Endodermal cell (in vitro differentiated cells): ENCODE data around the gene EMILIN3. TPM values are rescaled to one million over a fixed set of nuclear protein-coding genes. Genes with fewer than 3 reads are reported as not detected.
A peak's percentile ranks its signal among the peaks of the same experiment; 100 is the strongest.

Experiments used
- DNase-seq: peaks from one replicate; pipeline ENCODE4 v3.0.0-alpha.2; 2017
- H3K27ac ChIP-seq: 2 replicates; pipeline ENCODE4 v1.5.1; 2013; ENCODE audit warnings: mild to moderate bottlenecking, low read depth, low read length, moderate library complexity
- H3K27me3 ChIP-seq: 2 replicates; pipeline ENCODE4 v1.6.1; 2013; ENCODE audit warnings: mild to moderate bottlenecking, low read length, moderate library complexity; ENCODE audit not compliant: insufficient read depth, control insufficient read depth, poor library complexity, severe bottlenecking
- H3K36me3 ChIP-seq: 2 replicates; pipeline ENCODE4 v1.7.0; 2013; ENCODE audit warnings: mild to moderate bottlenecking, low read length, moderate library complexity; ENCODE audit not compliant: control insufficient read depth, insufficient read depth
- H3K4me1 ChIP-seq: one replicate; pipeline ENCODE4 v1.7.0; 2013; ENCODE audit warnings: low read length; ENCODE audit not compliant: control insufficient read depth, insufficient read depth
- H3K4me3 ChIP-seq: 2 replicates; pipeline ENCODE4 v1.5.1; 2013; ENCODE audit warnings: mild to moderate bottlenecking, low read length, moderate library complexity
- H3K9ac ChIP-seq: 2 replicates; pipeline ENCODE4 v1.6.1; 2013; ENCODE audit warnings: mild to moderate bottlenecking, low read length, moderate library complexity; ENCODE audit not compliant: poor library complexity, severe bottlenecking; ENCODE audit errors: extremely low read depth
- H3K9me3 ChIP-seq: 2 replicates; pipeline ENCODE4 v1.6.1; 2013; ENCODE audit warnings: mild to moderate bottlenecking, low read length, moderate library complexity; ENCODE audit not compliant: control insufficient read depth
- H3K27ac Mint-ChIP-seq: 2 replicates; pipeline ENCODE4 v1.8.0; 2020; ENCODE audit warnings: mixed read lengths
- H3K27me3 Mint-ChIP-seq: 2 replicates; pipeline ENCODE4 v1.8.0; 2021; ENCODE audit warnings: mild to moderate bottlenecking, mixed read lengths; ENCODE audit not compliant: insufficient read depth
- H3K36me3 Mint-ChIP-seq: 2 replicates; pipeline ENCODE4 v1.8.0; 2020; ENCODE audit warnings: low read depth, mixed read lengths
- H3K4me1 Mint-ChIP-seq: 2 replicates; pipeline ENCODE4 v1.8.0; 2020; ENCODE audit warnings: mixed read lengths
- H3K4me3 Mint-ChIP-seq: 2 replicates; pipeline ENCODE4 v1.8.0; 2020; ENCODE audit warnings: mild to moderate bottlenecking, moderate library complexity, mixed read lengths
- H3K9me3 Mint-ChIP-seq: 2 replicates; pipeline ENCODE4 v1.8.0; 2020; ENCODE audit warnings: mild to moderate bottlenecking, mixed read lengths
- WGBS, 2 experiments: methylation state at CpG; one replicate each; pipeline versions ENCODE4 v1.1.5 to v1.1.7; 2013; ENCODE audit warnings: missing lambda C conversion rate in 2 of 2, mixed read lengths in 1 of 2; ENCODE audit not compliant: insufficient coverage in 1 of 2, insufficient read length in 1 of 2; 5-methylcytosine and 5-hydroxymethylcytosine counted together
- total RNA-seq, 2 donors: library from RNA; stranded (reverse); fragmentation: NEBNext Ultra II Directional in 1 of 2; extraction: Animal tissue kit (Norgen Biotek cat#: 25700) in 1 of 2; gene quantifications; 2 replicates in 1 of 2; 3 replicates in 1 of 2; pipeline ENCODE4 v1.2.1, GENCODE V29; 2021
- TF ChIP-seq, protein P1 (sequence below): fragments of 200-600 bp; sonication (generic); conservative IDR thresholded peaks from 2 replicates; pipeline ENCODE4 v1.5.0; 2021; ENCODE audit warnings: antibody characterized with exemption, mild to moderate bottlenecking

EMILIN3 gene
- total RNA-seq, 2 donors from 2014 or later = 5.3 to 9.6 TPM

DNA sequence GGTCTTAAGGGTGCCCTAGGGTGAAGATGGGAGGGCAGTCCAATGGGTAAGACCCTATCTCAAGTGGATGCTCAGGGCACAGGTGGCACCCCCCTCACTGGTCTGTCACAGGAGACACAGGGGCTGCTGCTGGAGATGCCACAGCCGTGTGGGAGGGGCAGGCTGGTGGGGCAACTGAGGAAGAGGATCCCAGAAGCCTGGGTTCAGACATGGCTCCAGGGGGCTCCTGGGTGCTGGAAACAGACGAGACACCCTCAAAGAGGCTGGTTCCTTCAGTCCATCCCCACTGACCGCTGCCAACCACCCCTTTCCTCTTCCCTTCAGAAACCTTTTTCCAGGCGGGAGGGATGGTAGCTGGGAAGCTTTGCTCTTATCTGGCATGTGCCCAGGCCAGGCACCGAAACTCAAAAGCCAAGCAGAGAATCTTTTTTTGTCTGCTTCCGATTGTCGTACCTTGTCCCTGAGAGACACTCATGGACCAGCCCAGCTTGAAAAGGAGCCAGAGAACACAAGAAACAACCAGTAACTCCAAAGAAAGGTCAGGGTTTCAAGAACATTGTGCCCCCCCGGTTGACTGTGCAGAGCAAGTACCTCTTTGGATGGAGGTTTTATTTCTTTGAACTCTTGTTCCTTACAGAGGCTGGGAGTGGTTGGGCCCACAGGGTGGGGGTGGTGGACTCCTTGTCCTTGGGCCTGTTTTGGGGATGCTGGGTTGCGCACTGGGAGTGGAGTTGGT is 28.5 kb upstream of the EMILIN3 start:
- no peak overlapping the region for H3K9ac ChIP-seq
- Mint-ChIP-seq H3K4me1 (peaks cover 9% of the 10 kb centered on the region), H3K27me3 (no peaks in the 10 kb centered on the region), H3K36me3 (no peaks in the 10 kb centered on the region), H3K27ac (no peak overlapping the region), H3K9me3 (no peaks in the 10 kb centered on the region), H3K4me3 (no peak overlapping the region)
- 93% methylated on average over 3 to 9 of the region's 9 CpGs for WGBS, 2 experiments
- H3K27me3 ChIP-seq = no peaks in the 10 kb centered on the region
- peak overlapping the region; percentile 78 for H3K27ac ChIP-seq
- peaks cover 3% of the 10 kb centered on the region for H3K4me1 ChIP-seq
- H3K9me3 ChIP-seq = no peaks in the 10 kb centered on the region
- H3K4me3 ChIP-seq = no peak overlapping the region
- DNase-seq = no peak
- TF ChIP-seq, protein P1, sequence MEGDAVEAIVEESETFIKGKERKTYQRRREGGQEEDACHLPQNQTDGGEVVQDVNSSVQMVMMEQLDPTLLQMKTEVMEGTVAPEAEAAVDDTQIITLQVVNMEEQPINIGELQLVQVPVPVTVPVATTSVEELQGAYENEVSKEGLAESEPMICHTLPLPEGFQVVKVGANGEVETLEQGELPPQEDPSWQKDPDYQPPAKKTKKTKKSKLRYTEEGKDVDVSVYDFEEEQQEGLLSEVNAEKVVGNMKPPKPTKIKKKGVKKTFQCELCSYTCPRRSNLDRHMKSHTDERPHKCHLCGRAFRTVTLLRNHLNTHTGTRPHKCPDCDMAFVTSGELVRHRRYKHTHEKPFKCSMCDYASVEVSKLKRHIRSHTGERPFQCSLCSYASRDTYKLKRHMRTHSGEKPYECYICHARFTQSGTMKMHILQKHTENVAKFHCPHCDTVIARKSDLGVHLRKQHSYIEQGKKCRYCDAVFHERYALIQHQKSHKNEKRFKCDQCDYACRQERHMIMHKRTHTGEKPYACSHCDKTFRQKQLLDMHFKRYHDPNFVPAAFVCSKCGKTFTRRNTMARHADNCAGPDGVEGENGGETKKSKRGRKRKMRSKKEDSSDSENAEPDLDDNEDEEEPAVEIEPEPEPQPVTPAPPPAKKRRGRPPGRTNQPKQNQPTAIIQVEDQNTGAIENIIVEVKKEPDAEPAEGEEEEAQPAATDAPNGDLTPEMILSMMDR = no peak
- H3K36me3 ChIP-seq = no peaks in the 10 kb centered on the region

- Mint-ChIP-seq H3K9me3 (no peaks in the 10 kb centered on the region), H3K27ac (no peak overlapping the region), H3K4me1 (peaks cover 9% of the 10 kb centered on the region), H3K36me3 (no peaks in the 10 kb centered on the region), H3K27me3 (no peaks in the 10 kb centered on the region), H3K4me3 (no peak overlapping the region)
- Histone ChIP-seq H3K27ac (no peak overlapping the region), H3K36me3 (no peaks in the 10 kb centered on the region), H3K9ac (no peak overlapping the region), H3K9me3 (no peaks in the 10 kb centered on the region), H3K27me3 (no peaks in the 10 kb centered on the region), H3K4me3 (no peak overlapping the region), H3K4me1 (peaks cover 3% of the 10 kb centered on the region)
- 89 to 100% methylated on average over 1 to 2 of the region's 2 CpGs for WGBS, 2 experiments
- DNase-seq = no peak
- TF ChIP-seq, protein P1 = no peak
Measured at GRCh38 chr20:41394081-41394480, 27.5 kb upstream of the EMILIN3 start.

DNA sequence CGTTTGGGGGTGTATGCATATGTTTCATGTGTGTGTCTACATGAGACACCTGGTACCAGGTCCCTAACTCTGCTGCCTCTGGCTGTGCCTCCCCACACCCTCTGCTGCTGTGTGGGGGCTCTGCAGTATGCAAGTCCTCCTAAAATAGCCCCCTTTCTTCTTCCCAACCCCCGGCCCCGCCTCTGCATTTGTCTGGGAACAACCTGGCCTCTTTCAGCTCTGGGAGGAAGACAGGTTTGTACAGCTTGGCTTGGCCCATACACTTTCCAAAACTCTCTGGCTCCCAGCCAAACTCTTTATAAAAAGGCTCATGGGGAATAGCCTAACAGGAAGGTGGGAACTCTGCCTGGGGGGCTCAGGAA is 27.1 kb upstream of the EMILIN3 start:
- Histone ChIP-seq H3K36me3 (no peaks in the 10 kb centered on the region), H3K27ac (peak overlapping the region; percentile 78), H3K4me1 (peaks cover 3% of the 10 kb centered on the region), H3K27me3 (no peaks in the 10 kb centered on the region), H3K4me3 (no peak overlapping the region), H3K9ac (no peak overlapping the region), H3K9me3 (no peaks in the 10 kb centered on the region)
- no peaks in the 10 kb centered on the region for H3K27me3 Mint-ChIP-seq
- DNase-seq = no peak
- 92 to 100% methylated on average over 1 to 3 of the region's 3 CpGs for WGBS, 2 experiments
- peaks cover 9% of the 10 kb centered on the region for H3K4me1 Mint-ChIP-seq
- TF ChIP-seq, protein P1 = no peak
- H3K4me3 Mint-ChIP-seq = no peak overlapping the region
- no peaks in the 10 kb centered on the region for H3K9me3 Mint-ChIP-seq
- H3K36me3 Mint-ChIP-seq = no peaks in the 10 kb centered on the region
- no peak overlapping the region for H3K27ac Mint-ChIP-seq
